H1 (cell line): Measurements from ENCODE around the gene WRAP73. TPM values are rescaled to one million over a fixed set of nuclear protein-coding genes. Genes with fewer than 3 reads are reported as not detected.

ENCODE experiments used
- CTCF ChIA-PET: fragments of 300-600 bp; sonication (Branson Sonifier 250); formaldehyde crosslinking; loops from one replicate; lab custom pipeline; 2021; ENCODE audit not compliant: partially characterized antibody; lab: Charles Lee
- POLR2A ChIA-PET: fragments of 300-600 bp; sonication (Branson Sonifier 250); formaldehyde crosslinking; loops from one replicate; lab custom pipeline; 2021; ENCODE audit warnings: inconsistent platforms; ENCODE audit not compliant: partially characterized antibody; lab: Charles Lee
- DNase-seq, 2 experiments: peaks; one replicate each; pipeline versions ENCODE4 v3.0.0 to v3.0.0-alpha.2; 2010 to 2022; ENCODE audit warnings: low spot score in 2 of 2, low read depth in 1 of 2, mixed read lengths in 1 of 2
- FAIRE-seq: peaks from 2 replicates; lab custom pipeline; 2011; peaks lifted over from hg19 to GRCh38; lab: Jason Lieb, UNC
- H2AFZ ChIP-seq: 2 replicates; pipeline ENCODE4 v1.8.1; 2012; ENCODE audit warnings: low read length, inconsistent platforms
- H2AK5ac ChIP-seq: 2 replicates; pipeline ENCODE4 v1.6.1; 2013; ENCODE audit warnings: low read depth, low read length
- H2BK120ac ChIP-seq: replicated peaks from 2 replicates; pipeline ENCODE3; 2013; ENCODE audit warnings: low read depth, low read length, inconsistent platforms
- H2BK12ac ChIP-seq: 2 replicates; pipeline ENCODE4 v1.6.1; 2013; ENCODE audit warnings: low read depth, low read length
- H2BK15ac ChIP-seq: 2 replicates; pipeline ENCODE4 v1.6.1; 2013; ENCODE audit warnings: low read length
- H2BK20ac ChIP-seq: 2 replicates; pipeline ENCODE4 v1.6.1; 2013; ENCODE audit warnings: low read length
- H2BK5ac ChIP-seq: 2 replicates; pipeline ENCODE4 v1.6.1; 2013; ENCODE audit warnings: low read depth, low read length
- H3K14ac ChIP-seq: 2 replicates; pipeline ENCODE4 v1.6.1; 2013; ENCODE audit warnings: inconsistent platforms; ENCODE audit not compliant: insufficient read length
- H3K18ac ChIP-seq: 2 replicates; pipeline ENCODE4 v1.6.1; 2013; ENCODE audit warnings: low read length; ENCODE audit errors: extremely low read depth
- H3K23ac ChIP-seq: 2 replicates; pipeline ENCODE4 v1.6.1; 2013; ENCODE audit warnings: inconsistent platforms; ENCODE audit not compliant: insufficient read length
- H3K23me2 ChIP-seq: 2 replicates; pipeline ENCODE4 v1.6.1; 2013; ENCODE audit warnings: low read depth, low read length
- H3K27ac ChIP-seq: 2 replicates; pipeline ENCODE4 v1.6.1; 2011; ENCODE audit warnings: low read depth, low read length, inconsistent platforms
- H3K27me3 ChIP-seq, 4 experiments: replicated peaks in 1 of 4; 1 replicate in 1 of 4; 2 replicates in 3 of 4; pipeline versions ENCODE4 v1.6.1 to v1.8.1; 2011 to 2013; ENCODE audit warnings: low read length in 3 of 4, mild to moderate bottlenecking in 3 of 4, inconsistent platforms in 2 of 4, mixed read lengths in 2 of 4, moderate library complexity in 1 of 4; ENCODE audit not compliant: control insufficient read depth in 3 of 4, insufficient read depth in 3 of 4; ENCODE audit errors: extremely low read depth in 1 of 4
- H3K36me3 ChIP-seq, 4 experiments: 2 replicates each; pipeline versions ENCODE4 v1.6.1 to v1.8.1; 2011 to 2013; ENCODE audit warnings: mild to moderate bottlenecking in 4 of 4, low read length in 3 of 4, moderate library complexity in 2 of 4, control low read depth in 1 of 4, inconsistent platforms in 1 of 4; ENCODE audit not compliant: insufficient read depth in 4 of 4, control insufficient read depth in 2 of 4
- H3K4ac ChIP-seq: replicated peaks from 2 replicates; pipeline ENCODE3; 2013; ENCODE audit warnings: low read length, low read depth, mixed read lengths, inconsistent platforms; ENCODE audit not compliant: insufficient read length
- H3K4me1 ChIP-seq, 4 experiments: replicated peaks in 1 of 4; 1 replicate in 1 of 4; 2 replicates in 3 of 4; pipeline versions ENCODE4 v1.6.1 to v1.8.1; 2011 to 2013; ENCODE audit warnings: low read length in 3 of 4, inconsistent platforms in 2 of 4, mixed read lengths in 1 of 4; ENCODE audit not compliant: insufficient read depth in 4 of 4, control insufficient read depth in 3 of 4
- H3K4me2 ChIP-seq, 2 experiments: 2 replicates each; pipeline versions ENCODE4 v1.6.1 to v1.8.1; 2011 to 2013; ENCODE audit warnings: low read depth in 2 of 2, low read length in 2 of 2, control low read depth in 1 of 2, inconsistent platforms in 1 of 2, mild to moderate bottlenecking in 1 of 2; ENCODE audit not compliant: insufficient read depth in 1 of 2
- H3K4me3 ChIP-seq, 4 experiments: fragments of 200-600, 300-600 bp in 1 of 4; sonication (generic), shearing (Covaris generic), sonication (Bioruptor Twin) in 1 of 4; 2 replicates each; pipeline versions ENCODE4 v1.5.1 to v1.8.1; 2011 to 2016; ENCODE audit warnings: low read length in 4 of 4, low read depth in 3 of 4, control low read depth in 2 of 4, inconsistent platforms in 2 of 4, mild to moderate bottlenecking in 2 of 4, mixed read lengths in 1 of 4, moderate library complexity in 1 of 4; ENCODE audit not compliant: insufficient read depth in 2 of 4; ENCODE audit errors: extremely low read depth in 1 of 4
- H3K56ac ChIP-seq: replicated peaks from 2 replicates; pipeline ENCODE3; 2013; ENCODE audit warnings: low read depth, mild to moderate bottlenecking, mixed read lengths, low read length, inconsistent platforms; ENCODE audit not compliant: insufficient read length
- H3K79me1 ChIP-seq: 2 replicates; pipeline ENCODE4 v1.6.1; 2013; ENCODE audit warnings: low read depth, low read length, control low read depth
- H3K79me2 ChIP-seq, 2 experiments: 2 replicates each; pipeline versions ENCODE4 v1.6.1 to v1.8.1; 2012 to 2013; ENCODE audit warnings: low read length in 2 of 2, mild to moderate bottlenecking in 2 of 2, inconsistent platforms in 1 of 2; ENCODE audit not compliant: insufficient read depth in 2 of 2, control insufficient read depth in 1 of 2
- H3K9ac ChIP-seq, 4 experiments: replicated peaks in 1 of 4; 1 replicate in 1 of 4; 2 replicates in 3 of 4; pipeline versions ENCODE4 v1.6.1 to v1.8.1; 2011 to 2013; ENCODE audit warnings: low read depth in 3 of 4, low read length in 3 of 4, control low read depth in 2 of 4, mild to moderate bottlenecking in 2 of 4, moderate library complexity in 2 of 4, inconsistent platforms in 1 of 4; ENCODE audit errors: extremely low read depth in 1 of 4
- H3K9me3 ChIP-seq, 2 experiments: 2 replicates each; pipeline versions ENCODE4 v1.6.1 to v1.8.1; 2012 to 2013; ENCODE audit warnings: mild to moderate bottlenecking in 2 of 2, moderate library complexity in 2 of 2, control low read depth in 1 of 2, inconsistent platforms in 1 of 2, low read depth in 1 of 2, low read length in 1 of 2, mixed read lengths in 1 of 2; ENCODE audit not compliant: insufficient read depth in 2 of 2
- H4K20me1 ChIP-seq, 2 experiments: replicated peaks in 1 of 2; 2 replicates each; pipeline versions ENCODE3 to v1.8.1; 2011 to 2013; ENCODE audit warnings: inconsistent platforms in 2 of 2, low read length in 2 of 2, mild to moderate bottlenecking in 1 of 2; ENCODE audit not compliant: insufficient read depth in 2 of 2, control insufficient read depth in 1 of 2
- H4K5ac ChIP-seq: 2 replicates; pipeline ENCODE4 v1.6.1; 2013; ENCODE audit warnings: low read length, low read depth, mixed read lengths, inconsistent platforms; ENCODE audit not compliant: insufficient read length
- H4K8ac ChIP-seq: 2 replicates; pipeline ENCODE4 v1.8.0; 2013; ENCODE audit warnings: mild to moderate bottlenecking, moderate library complexity, low read length, inconsistent platforms; ENCODE audit not compliant: insufficient read depth; ENCODE audit errors: extremely low read depth
- H4K91ac ChIP-seq: replicated peaks from 2 replicates; pipeline ENCODE3; 2013; ENCODE audit warnings: low read length, mixed read lengths, inconsistent platforms; ENCODE audit not compliant: insufficient read length
- CBX5 ChIP-seq: fragments of 300-800, 300-1000 bp; sonication (generic); IDR thresholded peaks from 2 replicates; pipeline ENCODE4 v1.7.1; 2016; ENCODE audit warnings: antibody characterized with exemption, low read length, low read depth
- JUND ChIP-seq: IDR thresholded peaks from 2 replicates; pipeline ENCODE4 v1.6.1; 2011; ENCODE audit warnings: mild to moderate bottlenecking, improper control_type of control experiment, low read length
- MAFK ChIP-seq: IDR thresholded peaks from 2 replicates; pipeline ENCODE4 v1.6.1; 2012; ENCODE audit warnings: low read depth, mild to moderate bottlenecking, improper control_type of control experiment, low read length
- SIN3A ChIP-seq, 2 experiments: IDR thresholded peaks in 1 of 2; conservative IDR thresholded peaks in 1 of 2; 2 replicates each; pipeline ENCODE4 v1.6.1; 2011 to 2012; ENCODE audit warnings: low read length in 2 of 2, improper control_type of control experiment in 1 of 2, low read depth in 1 of 2, mild to moderate bottlenecking in 1 of 2
- YY1 ChIP-seq: IDR thresholded peaks from 2 replicates; pipeline ENCODE4 v1.6.1; 2011; ENCODE audit warnings: low read depth, mild to moderate bottlenecking, low read length
- WGBS, 2 experiments: shearing (Covaris generic) in 1 of 2; methylation state at CpG; one replicate each; pipeline versions ENCODE4 v1.1.6 to v1.1.7; 2013 to 2015; ENCODE audit warnings: low lambda C conversion rate in 2 of 2, mixed read lengths in 2 of 2, inconsistent platforms in 1 of 2, low coverage in 1 of 2, missing lambda C conversion rate in 1 of 2; ENCODE audit not compliant: insufficient replicate concordance in 2 of 2, insufficient coverage in 1 of 2, insufficient read length in 1 of 2; ENCODE audit errors: extremely low coverage in 1 of 2, missing lambda C conversion rate in 1 of 2; 5-methylcytosine and 5-hydroxymethylcytosine counted together
- polyA plus RNA-seq, 7 experiments: library from polyadenylated mRNA; depleted of rRNA in 3 of 7; stranded (reverse) in 5 of 7; unstranded in 2 of 7; fragments of >200 nt in 5 of 7; fragments of 200-250 nt in 2 of 7; gene quantifications; 1 replicate in 5 of 7; 2 replicates in 1 of 7; 4 replicates in 1 of 7; pipeline versions ENCODE4 v1.2.1 to v1.2.3, GENCODE V29; 2011 to 2013; ENCODE audit warnings: missing spikeins in 2 of 7, mixed read lengths in 2 of 7
- total RNA-seq: library from RNA; stranded (reverse); fragmentation: NEBNext Ultra II Directional; extraction: Animal tissue kit (Norgen Biotek cat#: 25700); gene quantifications from 2 replicates; pipeline ENCODE4 v1.2.1, GENCODE V29; 2021

Gene WRAP73
- total and polyA plus RNA-seq, 2 of the 8 experiments (the other 6 are each of a cell fraction or from before 2014, with no cell fraction given), result 30.3 to 50.7 TPM

GRCh38 chr1:3626025-3626424 is 23.9 kb downstream of the WRAP73 start:
- H4K5ac ChIP-seq, result no peak overlapping the region
- H3K18ac ChIP-seq, result no peak overlapping the region
- H4K20me1 ChIP-seq, result peaks cover 6 to 7% of the 10 kb centered on the region in 2 experiments
- DNase-seq (no peak), FAIRE-seq (no peak)
- no peak overlapping the region for H3K27ac ChIP-seq
- H3K14ac ChIP-seq, result no peak overlapping the region
- H2AK5ac ChIP-seq, result no peak overlapping the region
- H3K79me2 ChIP-seq, result no peaks in the 10 kb centered on the region; a peak in 1 of 4 replicates
- peaks cover 11% of the 10 kb centered on the region for H3K23me2 ChIP-seq
- CTCF ChIA-PET, result interaction anchor here (0.6 to 1.1 kb wide), 2 partner anchors 16 to 173 kb away, joined by 3 to 4 read pairs; no protein-coding TSS in a partner anchor
- H3K4me3 ChIP-seq, result peak overlapping the region in 1 of 4 experiments; percentile 90; a peak in 2 of 8 replicates
- no peaks in the 10 kb centered on the region for H3K79me1 ChIP-seq
- no peak overlapping the region for H2BK12ac ChIP-seq
- H2BK120ac ChIP-seq, result no peak overlapping the region
- H3K9ac ChIP-seq, result no peak overlapping the region; a peak in 1 of 7 replicates
- no peak overlapping the region for H3K23ac ChIP-seq
- H2BK5ac ChIP-seq, result no peak overlapping the region
- peaks cover 0 to 26% (median 8%) of the 10 kb centered on the region in 4 experiments; a peak in 6 of 8 replicates for H3K36me3 ChIP-seq
- no peak overlapping the region for H4K8ac ChIP-seq
- H3K4ac ChIP-seq, result no peak overlapping the region
- no peak overlapping the region for H2BK15ac ChIP-seq
- H3K4me1 ChIP-seq, result peaks cover 0 to 15% (median 3%) of the 10 kb centered on the region in 4 experiments; a peak in 6 of 7 replicates
- no peak overlapping the region for H2AFZ ChIP-seq
- no peak overlapping the region for H4K91ac ChIP-seq
- no peak overlapping the region for H2BK20ac ChIP-seq
- TF ChIP-seq MAFK (no peak), SIN3A (conservative IDR thresholded peaks at IDR 0.05 in 1 of 2, IDR thresholded peaks at IDR 0.05 in 1 of 2; ENCODE audit: low read depth in 1 of 2, low read length in 2 of 2) (no peak), JUND (no peak), YY1 (no peak), CBX5 (no peak)
- TF ChIP-seq, all 59 proteins: peak for 0
- POLR2A ChIA-PET, result interaction anchor here (0.6 to 1.4 kb wide), 3 partner anchors 9 to 1802 kb away, joined by 3 read pairs; no protein-coding TSS in a partner anchor
- Histone ChIP-seq H3K27me3 (no peaks in the 10 kb centered on the region), H3K9me3 (no peaks in the 10 kb centered on the region), H3K4me2 (peak overlapping the region; percentile 87 to 94), H3K56ac (no peak overlapping the region)
- 86% methylated on average over 4 of the region's 4 CpGs; no CpG with 5 or more reads in 1 of the 2 experiments for WGBS, 2 experiments
